Ishikawa (cell line): ENCODE results near the gene ZNF23.

Experiments used
- CEBPB ChIP-seq: IDR thresholded peaks from 2 replicates; pipeline ENCODE4 v1.6.1; 2012
- CREB1 ChIP-seq: IDR thresholded peaks from 2 replicates; pipeline ENCODE4 v1.6.1; 2012; ENCODE audit warnings: low read depth
- EGR1 ChIP-seq: IDR thresholded peaks from 2 replicates; pipeline ENCODE4 v1.6.1; 2012
- EP300 ChIP-seq: IDR thresholded peaks from 2 replicates; pipeline ENCODE4 v1.6.1; 2012; ENCODE audit warnings: borderline replicate concordance
- MAX ChIP-seq: IDR thresholded peaks from 2 replicates; pipeline ENCODE4 v1.6.1; 2012
- NFIC ChIP-seq: IDR thresholded peaks from 2 replicates; pipeline ENCODE4 v1.6.1; 2012
- RAD21 ChIP-seq: IDR thresholded peaks from 2 replicates; pipeline ENCODE4 v1.6.1; 2012; ENCODE audit warnings: low read depth
- REST ChIP-seq: IDR thresholded peaks from 2 replicates; pipeline ENCODE4 v1.6.1; 2012; ENCODE audit warnings: low read depth, mild to moderate bottlenecking
- TAF1 ChIP-seq: IDR thresholded peaks from 2 replicates; pipeline ENCODE4 v1.6.1; 2012; ENCODE audit warnings: low read depth, mild to moderate bottlenecking
- YY1 ChIP-seq: IDR thresholded peaks from 2 replicates; pipeline ENCODE4 v1.6.1; 2012; ENCODE audit warnings: low read depth

GRCh38 chr16:71402674-71403073, 59.4 kb downstream of the ZNF23 start:
- TF ChIP-seq NFIC, result no peak
- no peak for TF ChIP-seq EP300
- no peak for TF ChIP-seq MAX
- TF ChIP-seq RAD21, result no peak
- TF ChIP-seq REST, result no peak
- no peak for TF ChIP-seq YY1
- TF ChIP-seq TAF1, result no peak
- no peak for TF ChIP-seq EGR1
- no peak for TF ChIP-seq CREB1
- no peak for TF ChIP-seq CEBPB
